Endothelial cell of umbilical vein (primary cell): Measurements from ENCODE around the gene MYO1G. TPM values are rescaled to one million over a fixed set of nuclear protein-coding genes. Genes with fewer than 3 reads are reported as not detected.

Experiments
- BruUV-seq: library from RNA; stranded (reverse); fragments of 400-500 nt; replicated peaks from 2 replicates; lab custom pipeline; 2021; lab: Mats Ljungman, UMichigan
- CTCF ChIA-PET: fragments of 300-600, 350-600 bp; sonication (Branson Sonifier 250); formaldehyde crosslinking; loops from one replicate; lab custom pipeline; 2021; ENCODE audit warnings: antibody characterized with exemption, inconsistent platforms; lab: Charles Lee
- POLR2A ChIA-PET: fragments of 300-600, 350-600 bp; sonication (Branson Sonifier 250); formaldehyde crosslinking; loops from one replicate; lab custom pipeline; 2021; ENCODE audit warnings: antibody characterized with exemption, inconsistent platforms; lab: Charles Lee
- DNase-seq: peaks from one replicate; pipeline ENCODE4 v3.0.0-alpha.2; 2011; ENCODE audit warnings: low read depth, low spot score
- FAIRE-seq: peaks from 2 replicates; lab custom pipeline; 2011; peaks lifted over from hg19 to GRCh38; lab: Jason Lieb, UNC
- H2AFZ ChIP-seq: 2 replicates; pipeline ENCODE4 v1.6.0; 2012; ENCODE audit warnings: low read depth, low read length, control low read depth, inconsistent platforms
- H3K27ac ChIP-seq: 2 replicates; pipeline ENCODE4 v1.5.1; 2011; ENCODE audit warnings: low read depth, mild to moderate bottlenecking, control low read depth, low read length, moderate library complexity; ENCODE audit not compliant: insufficient read depth
- H3K27me3 ChIP-seq, 2 experiments: 2 replicates each; pipeline versions ENCODE4 v1.6.0 to v1.6.1; 2011; ENCODE audit warnings: low read length in 2 of 2, mixed read lengths in 1 of 2; ENCODE audit not compliant: control insufficient read depth in 2 of 2, insufficient read depth in 2 of 2
- H3K36me3 ChIP-seq, 2 experiments: 2 replicates in 1 of 2; 3 replicates in 1 of 2; pipeline ENCODE4 v1.5.1; 2011; ENCODE audit warnings: low read length in 2 of 2, mild to moderate bottlenecking in 1 of 2, moderate library complexity in 1 of 2; ENCODE audit not compliant: control insufficient read depth in 2 of 2, insufficient read depth in 2 of 2; ENCODE audit errors: extremely low read depth in 1 of 2
- H3K4me1 ChIP-seq: 3 replicates; pipeline ENCODE4 v1.5.1; 2011; ENCODE audit warnings: mild to moderate bottlenecking, low read length; ENCODE audit not compliant: control insufficient read depth, insufficient read depth; ENCODE audit errors: extremely low read depth
- H3K4me2 ChIP-seq: 2 replicates; pipeline ENCODE4 v1.6.1; 2011; ENCODE audit warnings: low read length, control low read depth, mixed read lengths; ENCODE audit not compliant: insufficient read depth
- H3K4me3 ChIP-seq, 3 experiments: fragments of 200-600 bp in 1 of 3; sonication (generic), shearing (Covaris generic) in 1 of 3; replicated peaks in 1 of 3; 2 replicates each; pipeline ENCODE4 v1.5.1; 2011 to 2016; ENCODE audit warnings: control low read depth in 3 of 3, low read length in 3 of 3, mild to moderate bottlenecking in 2 of 3, inconsistent platforms in 1 of 3, low read depth in 1 of 3, moderate library complexity in 1 of 3; ENCODE audit not compliant: insufficient read depth in 1 of 3
- H3K79me2 ChIP-seq: 2 replicates; pipeline ENCODE4 v1.6.0; 2012; ENCODE audit warnings: low read length, inconsistent platforms; ENCODE audit not compliant: control insufficient read depth, insufficient read depth
- H3K9ac ChIP-seq: replicated peaks from 2 replicates; pipeline ENCODE3; 2011; ENCODE audit warnings: low read length, control low read depth; ENCODE audit not compliant: insufficient read depth; ENCODE audit errors: extremely low read depth
- H3K9me1 ChIP-seq: replicated peaks from 3 replicates; pipeline ENCODE4 v1.6.0; 2011; ENCODE audit warnings: mild to moderate bottlenecking, low read length; ENCODE audit not compliant: control insufficient read depth, insufficient read depth; ENCODE audit errors: extremely low read depth
- H3K9me3 ChIP-seq: replicated peaks from 2 replicates; pipeline ENCODE4 v1.5.1; 2012; ENCODE audit warnings: low read length, inconsistent platforms; ENCODE audit not compliant: control insufficient read depth, insufficient read depth
- H4K20me1 ChIP-seq: replicated peaks from 2 replicates; pipeline ENCODE3; 2011; ENCODE audit warnings: mild to moderate bottlenecking, low read length; ENCODE audit not compliant: control insufficient read depth, insufficient read depth; ENCODE audit errors: extremely low read depth
- EZH2 ChIP-seq: IDR thresholded peaks from 2 replicates; pipeline ENCODE4 v1.6.1; 2012; ENCODE audit warnings: borderline replicate concordance, low read depth, mild to moderate bottlenecking, moderate library complexity, low read length, inconsistent platforms; ENCODE audit not compliant: severe bottlenecking
- FOS ChIP-seq: IDR thresholded peaks from 2 replicates; pipeline ENCODE4 v1.6.1; 2011; ENCODE audit warnings: mild to moderate bottlenecking, low read length, moderate library complexity, borderline replicate concordance; ENCODE audit not compliant: insufficient read depth
- GATA2 ChIP-seq: IDR thresholded peaks from 2 replicates; pipeline ENCODE4 v1.7.0; 2011; ENCODE audit warnings: low read depth, mild to moderate bottlenecking, moderate library complexity, mixed read lengths, low read length; ENCODE audit not compliant: insufficient read length, insufficient read depth
- JUN ChIP-seq: IDR thresholded peaks from 2 replicates; pipeline ENCODE4 v1.6.1; 2011; ENCODE audit warnings: borderline replicate concordance, low read depth; ENCODE audit not compliant: insufficient read length, insufficient read depth
- MYC ChIP-seq: IDR thresholded peaks from one replicate; pipeline ENCODE4 v1.6.1; 2011; ENCODE audit warnings: mild to moderate bottlenecking, low read depth, low read length
- POLR2A ChIP-seq: IDR thresholded peaks from 2 replicates; pipeline ENCODE4 v1.6.1; 2012; ENCODE audit warnings: low read depth, mild to moderate bottlenecking, control low read depth, low read length
- POLR2AphosphoS5 ChIP-seq: IDR thresholded peaks from 2 replicates; pipeline ENCODE4 v1.6.1; 2012; ENCODE audit warnings: low read depth, mild to moderate bottlenecking, control low read depth, low read length, moderate library complexity; ENCODE audit not compliant: insufficient read depth
- dilution Hi-C: fragments of 300-500 bp; cut with MboI; formaldehyde crosslinking; loops from one replicate; pipeline ENCODE4 v1.15.0; 2019; ENCODE audit warnings: low sequenced_read_pairs; ENCODE audit not compliant: extremely low pct_ligation_motif_present
- intact Hi-C: fragments of 100-400 bp; cut with micrococcal nuclease; formaldehyde crosslinking; loops from one replicate; pipeline ENCODE4 v1.10.0; 2022
- polyA plus RNA-seq, 4 experiments: library from polyadenylated mRNA; depleted of rRNA in 3 of 4; stranded (reverse) in 3 of 4; unstranded in 1 of 4; fragments of >200 nt; gene quantifications; 2 replicates each; pipeline versions ENCODE4 v1.2.1 to v1.2.3, GENCODE V29; 2011 to 2012; ENCODE audit warnings: missing spikeins in 1 of 4
- total RNA-seq: library from RNA; stranded (reverse); gene quantifications from 2 replicates; pipeline ENCODE4 v1.2.3, GENCODE V29; 2021
- TF ChIP-seq, protein P1 (sequence below), 2 donors: IDR thresholded peaks; 1 replicate in 1 of 2; 2 replicates in 1 of 2; pipeline ENCODE4 v1.5.1; 2011; ENCODE audit warnings: low read length in 2 of 2, mild to moderate bottlenecking in 2 of 2, moderate library complexity in 2 of 2, control low read depth in 1 of 2, inconsistent platforms in 1 of 2, low read depth in 1 of 2; ENCODE audit not compliant: insufficient read depth in 1 of 2; ENCODE audit errors: extremely low read depth in 1 of 2
- TF ChIP-seq, protein P2 (sequence below): IDR thresholded peaks from 2 replicates; pipeline ENCODE4 v1.6.1; 2011; ENCODE audit not compliant: insufficient read depth, insufficient read length

Gene MYO1G
- total and polyA plus RNA-seq, 2 donors (not counting 3 experiments of a cell fraction or from before 2014, with no cell fraction given): 0.11 TPM; not detected in 1

DNA sequence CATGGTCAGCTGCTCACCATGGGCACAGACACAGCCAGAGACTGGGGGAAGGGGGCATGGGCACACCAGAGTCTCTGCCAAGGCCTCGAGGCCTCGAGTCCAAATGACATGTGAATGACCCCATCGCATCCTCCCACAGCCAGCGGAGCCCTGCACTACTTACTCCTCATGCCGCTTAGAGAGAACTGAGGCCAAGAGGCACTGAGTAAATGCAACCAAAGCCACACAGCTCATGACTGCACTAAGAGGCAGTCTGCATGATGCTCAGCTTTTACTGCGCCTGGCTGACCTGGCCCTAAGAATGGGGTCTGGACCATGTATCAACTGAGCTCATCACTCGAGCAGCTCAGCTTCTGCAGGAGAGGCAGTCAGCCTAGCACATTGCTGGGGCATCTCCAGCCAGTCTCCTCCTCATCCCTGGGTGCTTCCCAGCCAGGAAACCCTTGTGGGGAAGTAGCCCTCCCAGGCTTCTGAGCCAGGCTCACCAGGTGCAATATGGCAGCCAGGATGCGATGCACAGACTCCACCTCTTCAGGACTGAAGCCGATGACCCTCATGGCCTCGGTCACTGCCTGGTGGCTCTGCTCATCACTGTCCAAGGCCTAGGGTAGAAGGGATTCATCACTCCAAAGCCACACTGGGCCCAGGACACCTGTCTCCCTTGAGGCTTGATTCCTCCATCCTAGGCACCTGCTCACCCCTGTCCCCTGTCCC lies 7.5 kb downstream of the MYO1G start:
- H3K9ac ChIP-seq: no peak overlapping the region
- TF ChIP-seq POLR2A: no peak

DNA sequence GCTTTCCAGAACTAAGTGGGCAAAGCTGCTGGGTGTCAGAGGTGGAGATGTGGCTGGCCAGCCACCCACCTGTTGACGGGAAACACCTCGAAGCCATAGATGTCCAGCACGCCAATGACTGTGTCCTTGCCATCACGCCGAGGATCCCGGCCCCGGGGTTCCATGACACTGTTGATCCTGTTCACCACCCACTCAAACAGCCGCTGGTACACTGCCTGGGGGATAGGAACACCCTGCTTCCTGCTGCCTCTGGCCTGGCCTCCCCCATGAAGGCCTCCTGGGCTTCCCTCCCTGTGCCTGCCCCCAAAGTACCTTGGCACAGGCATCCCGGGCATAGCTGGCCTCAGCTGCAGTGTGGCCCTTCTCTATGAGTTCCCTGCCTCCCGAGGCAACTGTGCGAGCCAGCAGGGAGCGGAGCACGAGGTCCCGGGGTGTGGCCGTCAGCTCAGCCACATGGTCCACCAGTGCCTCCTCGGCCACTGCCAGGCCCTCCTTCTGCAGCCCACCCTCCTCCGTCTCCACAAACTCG lies 8.2 kb downstream of the MYO1G start:
- Histone ChIP-seq H3K27me3 (no peaks in the 10 kb centered on the region), H3K9me3 (no peaks in the 10 kb centered on the region), H3K36me3 (no peaks in the 10 kb centered on the region), H4K20me1 (no peaks in the 10 kb centered on the region), H3K4me3 (no peak overlapping the region), H3K79me2 (no peaks in the 10 kb centered on the region), H3K9me1 (no peaks in the 10 kb centered on the region), H2AFZ (no peak overlapping the region), H3K4me2 (no peak overlapping the region), H3K27ac (no peak overlapping the region), H3K9ac (no peak overlapping the region), H3K4me1 (no peaks in the 10 kb centered on the region)
- CTCF ChIA-PET: interaction anchor here (10.0 kb wide), 1 partner anchor 163 kb away, joined by 585 read pairs; no protein-coding TSS in a partner anchor
- intact Hi-C loops (loop anchor here (5.0 kb wide), 1 partner anchor 107 kb away; no protein-coding TSS in a partner anchor), dilution Hi-C loops (no loop called here)
- no peak for DNase-seq
- no TSS peak for BruUV-seq
- FAIRE-seq: no peak
- no peak for TF ChIP-seq JUN
- no peak for TF ChIP-seq POLR2AphosphoS5
- TF ChIP-seq, protein P1, sequence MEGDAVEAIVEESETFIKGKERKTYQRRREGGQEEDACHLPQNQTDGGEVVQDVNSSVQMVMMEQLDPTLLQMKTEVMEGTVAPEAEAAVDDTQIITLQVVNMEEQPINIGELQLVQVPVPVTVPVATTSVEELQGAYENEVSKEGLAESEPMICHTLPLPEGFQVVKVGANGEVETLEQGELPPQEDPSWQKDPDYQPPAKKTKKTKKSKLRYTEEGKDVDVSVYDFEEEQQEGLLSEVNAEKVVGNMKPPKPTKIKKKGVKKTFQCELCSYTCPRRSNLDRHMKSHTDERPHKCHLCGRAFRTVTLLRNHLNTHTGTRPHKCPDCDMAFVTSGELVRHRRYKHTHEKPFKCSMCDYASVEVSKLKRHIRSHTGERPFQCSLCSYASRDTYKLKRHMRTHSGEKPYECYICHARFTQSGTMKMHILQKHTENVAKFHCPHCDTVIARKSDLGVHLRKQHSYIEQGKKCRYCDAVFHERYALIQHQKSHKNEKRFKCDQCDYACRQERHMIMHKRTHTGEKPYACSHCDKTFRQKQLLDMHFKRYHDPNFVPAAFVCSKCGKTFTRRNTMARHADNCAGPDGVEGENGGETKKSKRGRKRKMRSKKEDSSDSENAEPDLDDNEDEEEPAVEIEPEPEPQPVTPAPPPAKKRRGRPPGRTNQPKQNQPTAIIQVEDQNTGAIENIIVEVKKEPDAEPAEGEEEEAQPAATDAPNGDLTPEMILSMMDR (IDR thresholded peaks at IDR 0.05; ENCODE audit: extremely low read depth in 1 of 2, insufficient read depth in 1 of 2, low read depth in 1 of 2, low read length in 2 of 2): no peak
- TF ChIP-seq MYC: no peak
- TF ChIP-seq EZH2: no peak
- TF ChIP-seq, protein P2, sequence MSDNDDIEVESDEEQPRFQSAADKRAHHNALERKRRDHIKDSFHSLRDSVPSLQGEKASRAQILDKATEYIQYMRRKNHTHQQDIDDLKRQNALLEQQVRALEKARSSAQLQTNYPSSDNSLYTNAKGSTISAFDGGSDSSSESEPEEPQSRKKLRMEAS: no peak
- TF ChIP-seq POLR2A: no peak
- no peak for TF ChIP-seq FOS
- TF ChIP-seq GATA2: no peak
- POLR2A ChIA-PET: no interaction called here

More for the DNA sequence above, 7.5 kb downstream of the MYO1G start:
- POLR2A ChIA-PET: no interaction called here
- intact Hi-C loops: loop anchor here (5.0 kb wide), 1 partner anchor 106 kb away; no protein-coding TSS in a partner anchor
- Histone ChIP-seq H3K9me1 (no peaks in the 10 kb centered on the region), H4K20me1 (no peaks in the 10 kb centered on the region), H2AFZ (no peak overlapping the region), H3K4me3 (no peak overlapping the region), H3K27ac (no peak overlapping the region), H3K4me2 (no peak overlapping the region), H3K4me1 (no peaks in the 10 kb centered on the region), H3K27me3 (no peaks in the 10 kb centered on the region), H3K9me3 (no peaks in the 10 kb centered on the region), H3K36me3 (no peaks in the 10 kb centered on the region), H3K79me2 (no peaks in the 10 kb centered on the region)
- no peak for DNase-seq
- dilution Hi-C loops: no loop called here
- BruUV-seq: no TSS peak
- CTCF ChIA-PET: interaction anchor here (1.4 to 10.0 kb wide), 3 partner anchors 9 to 163 kb away, joined by 3 to 585 read pairs (median 127); partner anchors contain the start of gene CCM2
- no peak for FAIRE-seq
